Mesenchymal stem cell (in vitro differentiated cells and primary cell): Measurements from ENCODE around the gene NEXN.
"Not testable (repeated sequence)": the region's sequence is repeated elsewhere in the genome, so short reads cannot be mapped to it uniquely, and the experiment has no call there.

Experiments used
- DNase-seq: peaks from one replicate; pipeline ENCODE4 v3.0.0-alpha.2; 2013
- H2AFZ ChIP-seq: one replicate; pipeline ENCODE4 v1.6.1; 2013; ENCODE audit warnings: low read depth, mild to moderate bottlenecking, control low read depth, inconsistent platforms, low read length, moderate library complexity
- H2AK5ac ChIP-seq: 2 replicates; pipeline ENCODE4 v1.6.1; 2013; ENCODE audit warnings: low read length, moderate library complexity, mild to moderate bottlenecking, inconsistent platforms; ENCODE audit not compliant: severe bottlenecking
- H2BK120ac ChIP-seq: one replicate; pipeline ENCODE4 v1.6.1; 2013; ENCODE audit warnings: low read depth, mild to moderate bottlenecking, inconsistent platforms, low read length, moderate library complexity
- H2BK12ac ChIP-seq, 2 experiments: one replicate each; pipeline ENCODE4 v1.6.1; 2013; ENCODE audit warnings: inconsistent platforms in 2 of 2, low read length in 2 of 2, mild to moderate bottlenecking in 2 of 2, moderate library complexity in 2 of 2, control low read depth in 1 of 2
- H2BK15ac ChIP-seq: one replicate; pipeline ENCODE4 v1.6.1; 2013; ENCODE audit warnings: mild to moderate bottlenecking, low read depth, inconsistent platforms; ENCODE audit not compliant: poor library complexity, severe bottlenecking
- H2BK5ac ChIP-seq: 2 replicates; pipeline ENCODE4 v1.6.1; 2013; ENCODE audit warnings: low read depth, mild to moderate bottlenecking, low read length, control low read depth, inconsistent platforms; ENCODE audit not compliant: poor library complexity, severe bottlenecking
- H3K14ac ChIP-seq, 2 experiments: one replicate each; pipeline ENCODE4 v1.6.1; 2013; ENCODE audit warnings: inconsistent platforms in 2 of 2, low read length in 2 of 2, control low read depth in 1 of 2, mild to moderate bottlenecking in 1 of 2, moderate library complexity in 1 of 2
- H3K18ac ChIP-seq, 2 experiments: one replicate each; pipeline ENCODE4 v1.6.1; 2013; ENCODE audit warnings: inconsistent platforms in 2 of 2, low read length in 2 of 2, control low read depth in 1 of 2, low read depth in 1 of 2, mild to moderate bottlenecking in 1 of 2
- H3K23ac ChIP-seq, 2 experiments: one replicate each; pipeline ENCODE4 v1.6.1; 2013; ENCODE audit warnings: inconsistent platforms in 2 of 2, low read length in 2 of 2, mild to moderate bottlenecking in 2 of 2, moderate library complexity in 2 of 2, control low read depth in 1 of 2
- H3K27ac ChIP-seq: 2 replicates; pipeline ENCODE4 v1.5.1; 2013; ENCODE audit warnings: mild to moderate bottlenecking, moderate library complexity, low read length, control low read depth, inconsistent platforms; ENCODE audit not compliant: poor library complexity, severe bottlenecking
- H3K27me3 ChIP-seq, 2 experiments: 2 replicates each; pipeline versions ENCODE4 v1.6.1 to v1.7.0; 2013; ENCODE audit warnings: low read length in 2 of 2, mild to moderate bottlenecking in 2 of 2, moderate library complexity in 2 of 2, control low read depth in 1 of 2, inconsistent platforms in 1 of 2; ENCODE audit not compliant: control insufficient read depth in 1 of 2, insufficient read depth in 1 of 2
- H3K36me3 ChIP-seq, 2 experiments: 2 replicates each; pipeline versions ENCODE4 v1.6.1 to v1.7.0; 2013; ENCODE audit warnings: low read length in 2 of 2, control low read depth in 1 of 2, inconsistent platforms in 1 of 2, low read depth in 1 of 2, mild to moderate bottlenecking in 1 of 2; ENCODE audit not compliant: insufficient read depth in 2 of 2, control insufficient read depth in 1 of 2
- H3K4ac ChIP-seq, 2 experiments: one replicate each; pipeline ENCODE4 v1.6.1; 2013; ENCODE audit warnings: inconsistent platforms in 2 of 2, low read length in 2 of 2, mild to moderate bottlenecking in 2 of 2, moderate library complexity in 2 of 2, control low read depth in 1 of 2, low read depth in 1 of 2
- H3K4me1 ChIP-seq: 2 replicates; pipeline ENCODE4 v1.6.1; 2013; ENCODE audit warnings: low read depth, low read length, control low read depth; ENCODE audit not compliant: control insufficient read depth, insufficient read depth
- H3K4me2 ChIP-seq: 2 replicates; pipeline ENCODE4 v1.6.1; 2013; ENCODE audit warnings: low read length, mild to moderate bottlenecking, inconsistent platforms; ENCODE audit not compliant: poor library complexity, severe bottlenecking
- H3K4me3 ChIP-seq, 2 experiments: 2 replicates each; pipeline versions ENCODE4 v1.5.1 to v1.7.0; 2013; ENCODE audit warnings: low read length in 2 of 2, mild to moderate bottlenecking in 2 of 2, control low read depth in 1 of 2, low read depth in 1 of 2; ENCODE audit not compliant: insufficient read depth in 1 of 2
- H3K79me1 ChIP-seq: replicated peaks from 2 replicates; pipeline ENCODE4 v1.6.1; 2013; ENCODE audit warnings: mild to moderate bottlenecking, control low read depth, low read length, inconsistent platforms; ENCODE audit not compliant: poor library complexity, severe bottlenecking
- H3K9ac ChIP-seq: 2 replicates; pipeline ENCODE4 v1.7.0; 2013; ENCODE audit warnings: mild to moderate bottlenecking, low read length, moderate library complexity
- H3K9me3 ChIP-seq: 2 replicates; pipeline ENCODE4 v1.7.0; 2013; ENCODE audit warnings: mild to moderate bottlenecking, low read length; ENCODE audit not compliant: control insufficient read depth
- H4K8ac ChIP-seq: one replicate; pipeline ENCODE4 v1.6.1; 2013; ENCODE audit warnings: inconsistent platforms, mild to moderate bottlenecking, low read length, moderate library complexity
- H4K91ac ChIP-seq: one replicate; pipeline ENCODE4 v1.6.1; 2013; ENCODE audit warnings: mild to moderate bottlenecking, low read length, inconsistent platforms
- WGBS: methylation state at CpG from one replicate; pipeline ENCODE4 v1.1.7; 2013; ENCODE audit warnings: mixed read lengths; 5-methylcytosine and 5-hydroxymethylcytosine counted together

Gene NEXN

DNA sequence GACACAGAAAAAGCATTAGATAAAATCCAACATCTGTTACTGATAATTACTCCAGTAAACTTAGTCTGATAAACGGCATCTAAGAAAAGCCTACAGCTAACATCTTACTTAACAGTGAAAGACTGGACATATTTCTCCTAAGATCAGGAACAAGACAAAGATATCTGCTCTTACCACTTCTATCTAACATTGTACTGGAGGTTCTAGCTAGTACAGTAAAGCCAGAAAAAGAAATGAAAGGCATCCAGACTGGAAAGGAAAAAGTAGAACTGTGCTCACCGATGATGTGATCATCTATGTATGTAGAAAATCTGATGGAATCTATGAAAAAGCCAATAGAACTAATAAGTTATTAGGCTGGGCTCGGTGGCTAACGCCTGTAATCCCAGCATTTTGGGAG is 21.7 kb downstream of the NEXN start:
- 99% methylated on average over 4 of the region's 4 CpGs for WGBS

DNA sequence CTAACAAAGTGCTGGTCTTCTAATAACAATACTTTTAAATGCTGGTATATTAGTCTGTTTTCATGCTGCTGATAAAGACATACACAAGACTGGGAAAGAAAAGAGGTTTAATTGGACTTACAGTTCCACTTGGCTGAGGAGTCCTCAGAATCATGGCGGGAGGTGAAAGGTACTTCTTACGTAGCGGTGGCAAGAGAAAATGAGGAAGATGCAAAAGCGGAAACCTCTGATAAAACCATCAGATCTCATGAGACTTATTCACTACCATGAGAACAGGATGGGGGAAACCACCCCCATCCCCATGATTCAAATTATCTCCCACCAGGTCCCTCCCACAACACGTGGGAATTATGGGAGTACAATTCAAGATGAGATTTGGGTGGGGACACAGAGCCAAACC is 30.5 kb downstream of the NEXN start:
- H2BK12ac ChIP-seq, H3K9me3 ChIP-seq, H3K23ac ChIP-seq, H2AFZ ChIP-seq, H4K91ac ChIP-seq, H4K8ac ChIP-seq, H3K4ac ChIP-seq, H2BK120ac ChIP-seq, DNase-seq, H2BK15ac ChIP-seq, H3K4me3 ChIP-seq, H3K27me3 ChIP-seq, H2AK5ac ChIP-seq, H3K18ac ChIP-seq, H3K14ac ChIP-seq, H3K4me1 ChIP-seq, H2BK5ac ChIP-seq, H3K4me2 ChIP-seq, H3K27ac ChIP-seq, H3K9ac ChIP-seq, H3K79me1 ChIP-seq: not testable (repeated sequence)
- peaks cover 15 to 34% of the 10 kb centered on the region in 2 experiments for H3K36me3 ChIP-seq
- WGBS, result 100% methylated on average over 5 of the region's 5 CpGs

More for the DNA sequence above, 21.7 kb downstream of the NEXN start:
- Histone ChIP-seq H2BK15ac (no peak overlapping the region), H2BK120ac (no peak overlapping the region), H3K4ac (no peak overlapping the region), H4K8ac (no peak overlapping the region), H4K91ac (no peak overlapping the region), H3K14ac (no peak overlapping the region), H3K4me1 (no peaks in the 10 kb centered on the region), H2AFZ (no peak overlapping the region), H3K9me3 (no peaks in the 10 kb centered on the region), H3K23ac (no peak overlapping the region), H2AK5ac (no peak overlapping the region), H3K79me1 (peaks cover 20% of the 10 kb centered on the region), H3K36me3 (peaks cover 0 to 2% of the 10 kb centered on the region in 2 experiments), H3K4me3 (no peak overlapping the region), H3K4me2 (no peak overlapping the region), H3K18ac (no peak overlapping the region), H3K27ac (no peak overlapping the region), H2BK5ac (no peak overlapping the region), H3K27me3 (no peaks in the 10 kb centered on the region), H3K9ac (peak overlapping the region; percentile 18), H2BK12ac (no peak overlapping the region)
- no peak for DNase-seq

DNA sequence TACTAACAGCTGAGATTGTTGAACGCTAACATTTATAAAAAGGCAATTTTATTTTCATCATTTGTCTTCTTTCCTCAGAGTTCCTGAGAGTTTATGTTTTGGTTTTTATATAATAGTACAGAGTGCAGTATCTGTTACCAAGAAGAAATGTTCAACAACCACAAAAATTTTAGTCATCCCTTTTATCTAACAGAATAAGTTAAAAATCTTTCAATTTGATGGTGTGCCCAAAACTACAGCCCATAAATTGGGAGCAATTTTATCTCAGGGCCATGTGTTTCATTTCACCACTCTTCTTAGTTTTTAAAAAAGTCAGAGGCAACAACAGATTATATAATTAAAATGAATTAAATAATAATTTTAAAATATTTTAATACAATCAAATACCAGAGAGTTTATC is 37.1 kb downstream of the NEXN start:
- peaks cover 2% of the 10 kb centered on the region for H3K4me1 ChIP-seq
- no peak overlapping the region for H2BK12ac ChIP-seq
- no peak overlapping the region for H2BK15ac ChIP-seq
- no peak overlapping the region for H3K27ac ChIP-seq
- no peak overlapping the region for H4K8ac ChIP-seq
- H2BK5ac ChIP-seq, result no peak overlapping the region
- peak overlapping the region; percentile 60 for H3K9ac ChIP-seq
- H3K23ac ChIP-seq, result no peak overlapping the region
- H3K4ac ChIP-seq, result no peak overlapping the region
- no peak overlapping the region for H2AK5ac ChIP-seq
- H3K9me3 ChIP-seq, result no peaks in the 10 kb centered on the region
- no peak for DNase-seq
- H3K36me3 ChIP-seq, result peaks cover 11 to 56% of the 10 kb centered on the region in 2 experiments
- no CpG with 5 or more reads among the region's 1 CpG for WGBS
- H3K18ac ChIP-seq, result no peak overlapping the region
- no peak overlapping the region for H3K4me3 ChIP-seq
- H4K91ac ChIP-seq, result no peak overlapping the region
- H2AFZ ChIP-seq, result no peak overlapping the region
- H3K4me2 ChIP-seq, result no peak overlapping the region
- no peak overlapping the region for H3K14ac ChIP-seq
- H3K27me3 ChIP-seq, result no peaks in the 10 kb centered on the region
- H3K79me1 ChIP-seq, result peaks cover 6% of the 10 kb centered on the region
- no peak overlapping the region for H2BK120ac ChIP-seq

DNA sequence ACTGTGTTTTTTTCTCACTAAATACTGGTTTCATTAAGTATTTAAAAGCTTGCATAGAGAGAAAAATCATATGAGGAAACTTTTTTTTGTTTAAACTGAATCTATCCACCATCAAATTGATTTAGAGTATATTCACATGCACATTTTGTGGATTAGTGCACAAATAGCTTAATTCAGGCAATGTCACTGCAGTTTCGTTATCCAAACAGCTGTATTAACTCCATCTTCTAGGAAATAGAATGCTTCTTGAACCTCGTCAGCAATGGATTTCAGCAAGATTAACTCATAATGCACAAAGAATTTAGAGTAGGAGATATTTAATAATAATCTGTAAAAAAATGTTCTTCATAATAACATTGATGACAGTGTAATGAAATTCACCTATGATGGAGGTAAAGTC is 37.5 kb downstream of the NEXN start:
- peaks cover 8% of the 10 kb centered on the region for H3K79me1 ChIP-seq
- H2BK15ac ChIP-seq, result no peak overlapping the region
- no peaks in the 10 kb centered on the region for H3K9me3 ChIP-seq
- H3K4ac ChIP-seq, result no peak overlapping the region
- no peak overlapping the region for H3K23ac ChIP-seq
- WGBS, result no CpG with 5 or more reads among the region's 2 CpGs
- H3K14ac ChIP-seq, result no peak overlapping the region
- H3K9ac ChIP-seq, result no peak overlapping the region
- no peak overlapping the region for H2BK120ac ChIP-seq
- no peaks in the 10 kb centered on the region for H3K27me3 ChIP-seq
- H2AK5ac ChIP-seq, result no peak overlapping the region
- DNase-seq, result no peak
- H3K18ac ChIP-seq, result no peak overlapping the region
- H2AFZ ChIP-seq, result no peak overlapping the region
- H4K8ac ChIP-seq, result no peak overlapping the region
- H2BK12ac ChIP-seq, result no peak overlapping the region
- H4K91ac ChIP-seq, result no peak overlapping the region
- no peak overlapping the region for H3K4me3 ChIP-seq
- peaks cover 2% of the 10 kb centered on the region for H3K4me1 ChIP-seq
- H3K27ac ChIP-seq, result no peak overlapping the region
- H3K36me3 ChIP-seq, result peaks cover 11 to 58% of the 10 kb centered on the region in 2 experiments
- H2BK5ac ChIP-seq, result no peak overlapping the region
- no peak overlapping the region for H3K4me2 ChIP-seq
